H1 (cell line): Measurements from ENCODE around the gene ARHGEF39. TPM values are rescaled to one million over a fixed set of nuclear protein-coding genes. Genes with fewer than 3 reads are reported as not detected.

Experiments
- FOSL1 ChIP-seq: IDR thresholded peaks from 2 replicates; pipeline ENCODE4 v1.6.1; 2011; ENCODE audit warnings: mild to moderate bottlenecking, low read depth, low read length, moderate library complexity; ENCODE audit not compliant: insufficient read depth
- KDM4A ChIP-seq: IDR thresholded peaks from one replicate; pipeline ENCODE4 v1.7.1; 2012; ENCODE audit warnings: low read depth, mild to moderate bottlenecking, moderate library complexity, low read length, inconsistent platforms; ENCODE audit not compliant: severe bottlenecking
- RNF2 ChIP-seq: fragments of 200-900, 300-1000 bp; sonication (generic); IDR thresholded peaks from 2 replicates; pipeline ENCODE4 v1.7.1; 2016; ENCODE audit warnings: borderline replicate concordance, low read depth, mild to moderate bottlenecking, antibody characterized with exemption, low read length; ENCODE audit not compliant: poor library complexity, severe bottlenecking; ENCODE audit errors: missing control alignments
- SIN3A ChIP-seq, 2 experiments: IDR thresholded peaks in 1 of 2; conservative IDR thresholded peaks in 1 of 2; 2 replicates each; pipeline ENCODE4 v1.6.1; 2011 to 2012; ENCODE audit warnings: low read length in 2 of 2, improper control_type of control experiment in 1 of 2, low read depth in 1 of 2, mild to moderate bottlenecking in 1 of 2
- SUZ12 ChIP-seq: fragments of 200-600 bp; sonication (generic); IDR thresholded peaks from 2 replicates; pipeline ENCODE4 v1.6.1; 2012; ENCODE audit warnings: mild to moderate bottlenecking, inconsistent platforms, low read length, moderate library complexity, mixed read lengths
- polyA plus RNA-seq, 7 experiments: library from polyadenylated mRNA; depleted of rRNA in 3 of 7; stranded (reverse) in 5 of 7; unstranded in 2 of 7; fragments of >200 nt in 5 of 7; fragments of 200-250 nt in 2 of 7; gene quantifications; 1 replicate in 5 of 7; 2 replicates in 1 of 7; 4 replicates in 1 of 7; pipeline versions ENCODE4 v1.2.1 to v1.2.3, GENCODE V29; 2011 to 2013; ENCODE audit warnings: missing spikeins in 2 of 7, mixed read lengths in 2 of 7
- total RNA-seq: library from RNA; stranded (reverse); fragmentation: NEBNext Ultra II Directional; extraction: Animal tissue kit (Norgen Biotek cat#: 25700); gene quantifications from 2 replicates; pipeline ENCODE4 v1.2.1, GENCODE V29; 2021
- TF ChIP-seq, protein P1 (sequence below): fragments of 300-600 bp; sonication (generic); IDR thresholded peaks from 2 replicates; pipeline ENCODE4 v1.7.1; 2012; ENCODE audit warnings: low read length, moderate library complexity, mild to moderate bottlenecking, inconsistent platforms; ENCODE audit not compliant: insufficient replicate concordance

Gene ARHGEF39
- total and polyA plus RNA-seq, 2 of the 8 experiments (the other 6 are each of a cell fraction or from before 2014, with no cell fraction given): 18.6 to 18.7 TPM

GRCh38 chr9:35629597-35629996 lies 35.4 kb downstream of the ARHGEF39 start (continued):
- TF ChIP-seq SIN3A (conservative IDR thresholded peaks at IDR 0.05 in 1 of 2, IDR thresholded peaks at IDR 0.05 in 1 of 2; ENCODE audit: low read depth in 1 of 2, low read length in 2 of 2) (no peak), KDM4A (no peak), SUZ12 (no peak), FOSL1 (no peak), RNF2 (no peak)
- TF ChIP-seq, protein P1, sequence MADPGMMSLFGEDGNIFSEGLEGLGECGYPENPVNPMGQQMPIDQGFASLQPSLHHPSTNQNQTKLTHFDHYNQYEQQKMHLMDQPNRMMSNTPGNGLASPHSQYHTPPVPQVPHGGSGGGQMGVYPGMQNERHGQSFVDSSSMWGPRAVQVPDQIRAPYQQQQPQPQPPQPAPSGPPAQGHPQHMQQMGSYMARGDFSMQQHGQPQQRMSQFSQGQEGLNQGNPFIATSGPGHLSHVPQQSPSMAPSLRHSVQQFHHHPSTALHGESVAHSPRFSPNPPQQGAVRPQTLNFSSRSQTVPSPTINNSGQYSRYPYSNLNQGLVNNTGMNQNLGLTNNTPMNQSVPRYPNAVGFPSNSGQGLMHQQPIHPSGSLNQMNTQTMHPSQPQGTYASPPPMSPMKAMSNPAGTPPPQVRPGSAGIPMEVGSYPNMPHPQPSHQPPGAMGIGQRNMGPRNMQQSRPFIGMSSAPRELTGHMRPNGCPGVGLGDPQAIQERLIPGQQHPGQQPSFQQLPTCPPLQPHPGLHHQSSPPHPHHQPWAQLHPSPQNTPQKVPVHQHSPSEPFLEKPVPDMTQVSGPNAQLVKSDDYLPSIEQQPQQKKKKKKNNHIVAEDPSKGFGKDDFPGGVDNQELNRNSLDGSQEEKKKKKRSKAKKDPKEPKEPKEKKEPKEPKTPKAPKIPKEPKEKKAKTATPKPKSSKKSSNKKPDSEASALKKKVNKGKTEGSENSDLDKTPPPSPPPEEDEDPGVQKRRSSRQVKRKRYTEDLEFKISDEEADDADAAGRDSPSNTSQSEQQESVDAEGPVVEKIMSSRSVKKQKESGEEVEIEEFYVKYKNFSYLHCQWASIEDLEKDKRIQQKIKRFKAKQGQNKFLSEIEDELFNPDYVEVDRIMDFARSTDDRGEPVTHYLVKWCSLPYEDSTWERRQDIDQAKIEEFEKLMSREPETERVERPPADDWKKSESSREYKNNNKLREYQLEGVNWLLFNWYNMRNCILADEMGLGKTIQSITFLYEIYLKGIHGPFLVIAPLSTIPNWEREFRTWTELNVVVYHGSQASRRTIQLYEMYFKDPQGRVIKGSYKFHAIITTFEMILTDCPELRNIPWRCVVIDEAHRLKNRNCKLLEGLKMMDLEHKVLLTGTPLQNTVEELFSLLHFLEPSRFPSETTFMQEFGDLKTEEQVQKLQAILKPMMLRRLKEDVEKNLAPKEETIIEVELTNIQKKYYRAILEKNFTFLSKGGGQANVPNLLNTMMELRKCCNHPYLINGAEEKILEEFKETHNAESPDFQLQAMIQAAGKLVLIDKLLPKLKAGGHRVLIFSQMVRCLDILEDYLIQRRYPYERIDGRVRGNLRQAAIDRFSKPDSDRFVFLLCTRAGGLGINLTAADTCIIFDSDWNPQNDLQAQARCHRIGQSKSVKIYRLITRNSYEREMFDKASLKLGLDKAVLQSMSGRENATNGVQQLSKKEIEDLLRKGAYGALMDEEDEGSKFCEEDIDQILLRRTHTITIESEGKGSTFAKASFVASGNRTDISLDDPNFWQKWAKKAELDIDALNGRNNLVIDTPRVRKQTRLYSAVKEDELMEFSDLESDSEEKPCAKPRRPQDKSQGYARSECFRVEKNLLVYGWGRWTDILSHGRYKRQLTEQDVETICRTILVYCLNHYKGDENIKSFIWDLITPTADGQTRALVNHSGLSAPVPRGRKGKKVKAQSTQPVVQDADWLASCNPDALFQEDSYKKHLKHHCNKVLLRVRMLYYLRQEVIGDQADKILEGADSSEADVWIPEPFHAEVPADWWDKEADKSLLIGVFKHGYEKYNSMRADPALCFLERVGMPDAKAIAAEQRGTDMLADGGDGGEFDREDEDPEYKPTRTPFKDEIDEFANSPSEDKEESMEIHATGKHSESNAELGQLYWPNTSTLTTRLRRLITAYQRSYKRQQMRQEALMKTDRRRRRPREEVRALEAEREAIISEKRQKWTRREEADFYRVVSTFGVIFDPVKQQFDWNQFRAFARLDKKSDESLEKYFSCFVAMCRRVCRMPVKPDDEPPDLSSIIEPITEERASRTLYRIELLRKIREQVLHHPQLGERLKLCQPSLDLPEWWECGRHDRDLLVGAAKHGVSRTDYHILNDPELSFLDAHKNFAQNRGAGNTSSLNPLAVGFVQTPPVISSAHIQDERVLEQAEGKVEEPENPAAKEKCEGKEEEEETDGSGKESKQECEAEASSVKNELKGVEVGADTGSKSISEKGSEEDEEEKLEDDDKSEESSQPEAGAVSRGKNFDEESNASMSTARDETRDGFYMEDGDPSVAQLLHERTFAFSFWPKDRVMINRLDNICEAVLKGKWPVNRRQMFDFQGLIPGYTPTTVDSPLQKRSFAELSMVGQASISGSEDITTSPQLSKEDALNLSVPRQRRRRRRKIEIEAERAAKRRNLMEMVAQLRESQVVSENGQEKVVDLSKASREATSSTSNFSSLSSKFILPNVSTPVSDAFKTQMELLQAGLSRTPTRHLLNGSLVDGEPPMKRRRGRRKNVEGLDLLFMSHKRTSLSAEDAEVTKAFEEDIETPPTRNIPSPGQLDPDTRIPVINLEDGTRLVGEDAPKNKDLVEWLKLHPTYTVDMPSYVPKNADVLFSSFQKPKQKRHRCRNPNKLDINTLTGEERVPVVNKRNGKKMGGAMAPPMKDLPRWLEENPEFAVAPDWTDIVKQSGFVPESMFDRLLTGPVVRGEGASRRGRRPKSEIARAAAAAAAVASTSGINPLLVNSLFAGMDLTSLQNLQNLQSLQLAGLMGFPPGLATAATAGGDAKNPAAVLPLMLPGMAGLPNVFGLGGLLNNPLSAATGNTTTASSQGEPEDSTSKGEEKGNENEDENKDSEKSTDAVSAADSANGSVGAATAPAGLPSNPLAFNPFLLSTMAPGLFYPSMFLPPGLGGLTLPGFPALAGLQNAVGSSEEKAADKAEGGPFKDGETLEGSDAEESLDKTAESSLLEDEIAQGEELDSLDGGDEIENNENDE: no peak
